Upper lobe of left lung (tissue), 6 donors: ENCODE measurements around the gene SLC25A12. TPM values are rescaled to one million over a fixed set of nuclear protein-coding genes. Genes with fewer than 3 reads are reported as not detected.

Experiments
- ATAC-seq, 2 donors: fragments of 200-7000 bp; cut with Tn5 transposase; one replicate each; pipeline ENCODE4 v1.9.1; 2022; ENCODE audit warnings: mild to moderate bottlenecking in 2 of 2, moderate library complexity in 2 of 2; ENCODE audit not compliant: low FRiP score in 2 of 2
- DNase-seq, 2 donors: peaks; one replicate each; pipeline ENCODE4 v3.0.0-alpha.2; 2019 to 2020
- H3K27ac ChIP-seq, 4 donors: fragments of 200-600 bp; sonication (generic); one replicate each; pipeline ENCODE4 v1.5.1; 2016 to 2019
- H3K27me3 ChIP-seq, 4 donors: fragments of 200-600 bp; sonication (generic); one replicate each; pipeline ENCODE4 v1.5.1; 2017 to 2019
- H3K36me3 ChIP-seq, 4 donors: fragments of 200-600 bp; sonication (generic); one replicate each; pipeline ENCODE4 v1.5.1; 2016 to 2019
- H3K4me1 ChIP-seq, 4 donors: fragments of 200-600 bp; sonication (generic); one replicate each; pipeline ENCODE4 v1.5.1; 2018 to 2019
- H3K4me3 ChIP-seq, 4 donors: fragments of 200-600 bp; sonication (generic); one replicate each; pipeline ENCODE4 v1.5.1; 2017 to 2019; ENCODE audit warnings: mild to moderate bottlenecking in 2 of 4, moderate library complexity in 1 of 4
- H3K9me3 ChIP-seq, 4 donors: fragments of 200-600 bp; sonication (generic); one replicate each; pipeline ENCODE4 v1.5.1; 2018 to 2019
- CTCF ChIP-seq, 6 experiments: fragments of 450-650 bp in 4 of 6; fragments of 200-600 bp in 2 of 6; sonication (generic) in 2 of 6; IDR thresholded peaks; one replicate each; pipeline ENCODE4 v1.5.1; 2016 to 2019; ENCODE audit warnings: antibody characterized with exemption in 6 of 6
- EP300 ChIP-seq, 4 donors: sonication (generic); formaldehyde crosslinking; IDR thresholded peaks; one replicate each; pipeline ENCODE4 v1.5.1; 2017; ENCODE audit warnings: antibody characterized with exemption in 4 of 4, control low read depth in 2 of 4
- POLR2A ChIP-seq, 4 donors: fragments of 450-650 bp; IDR thresholded peaks; one replicate each; pipeline ENCODE4 v1.5.1; 2016 to 2017; ENCODE audit warnings: antibody characterized with exemption in 4 of 4, mild to moderate bottlenecking in 2 of 4
- POLR2AphosphoS5 ChIP-seq, 2 donors: sonication (generic); formaldehyde crosslinking; IDR thresholded peaks; one replicate each; pipeline ENCODE4 v1.5.1; 2017; ENCODE audit warnings: antibody characterized with exemption in 2 of 2
- WGBS, 2 donors: methylation state at CpG; one replicate each; pipeline ENCODE4 v1.1.5; 2017 to 2018; 5-methylcytosine and 5-hydroxymethylcytosine counted together
- total RNA-seq, 6 donors: library from RNA; depleted of rRNA in 4 of 6; stranded (reverse); fragments of >200 nt in 4 of 6; gene quantifications; one replicate each; pipeline versions ENCODE4 v1.1.0 to v1.2.1, GENCODE V29; 2016 to 2021
- donor health status: DM: no; HTN: no; CAD: no; lungs with moderate emphysema.
- donor health status: DM: no; HTN: yes; CAD: no; lungs with severe emphysema.

SLC25A12 gene
- total RNA-seq, 6 donors from 2014 or later = 6.2 to 27.2 (median 11.3) TPM

GRCh38 chr2:171852366-171852888 is 41.6 kb downstream of the SLC25A12 start:
- DNase-seq (no peak), ATAC-seq (no peak)
- no peak overlapping the region for H3K4me3 ChIP-seq
- 0 to 34% methylated on average over 1 of the region's 1 CpG for WGBS, 2 donors
- TF ChIP-seq CTCF (IDR thresholded peaks at IDR 0.05) (no peak), EP300 (IDR thresholded peaks at IDR 0.05) (no peak), POLR2A (IDR thresholded peaks at IDR 0.05) (no peak), POLR2AphosphoS5 (IDR thresholded peaks at IDR 0.05) (no peak)
- no peaks in the 10 kb centered on the region for H3K27me3 ChIP-seq
- H3K9me3 ChIP-seq = no peaks in the 10 kb centered on the region
- H3K4me1 ChIP-seq = no peaks in the 10 kb centered on the region
- no peak overlapping the region for H3K27ac ChIP-seq
- H3K36me3 ChIP-seq = peaks cover 0 to 14% (median 0%) of the 10 kb centered on the region in 4 donors

GRCh38 chr2:171847627-171848026 is 46.4 kb downstream of the SLC25A12 start:
- H3K27me3 ChIP-seq = no peaks in the 10 kb centered on the region
- DNase-seq (no peak), ATAC-seq (no peak)
- TF ChIP-seq CTCF (IDR thresholded peaks at IDR 0.05) = no peak
- TF ChIP-seq EP300 (IDR thresholded peaks at IDR 0.05) = no peak
- no peak for TF ChIP-seq POLR2AphosphoS5 (IDR thresholded peaks at IDR 0.05)
- no peak for TF ChIP-seq POLR2A (IDR thresholded peaks at IDR 0.05)
- H3K36me3 ChIP-seq = peaks cover 0 to 14% (median 0%) of the 10 kb centered on the region in 4 donors
- WGBS, 2 donors = 84 to 87% methylated on average over 2 of the region's 2 CpGs
- H3K4me1 ChIP-seq = no peaks in the 10 kb centered on the region
- no peak overlapping the region for H3K4me3 ChIP-seq
- H3K9me3 ChIP-seq = no peaks in the 10 kb centered on the region
- H3K27ac ChIP-seq = no peak overlapping the region

GRCh38 chr2:171846894-171847293 is 47.1 kb downstream of the SLC25A12 start:
- Histone ChIP-seq H3K4me1 (no peaks in the 10 kb centered on the region), H3K27ac (no peak overlapping the region), H3K27me3 (no peaks in the 10 kb centered on the region), H3K36me3 (peaks cover 0 to 18% (median 0%) of the 10 kb centered on the region in 4 donors), H3K9me3 (no peaks in the 10 kb centered on the region), H3K4me3 (no peak overlapping the region)
- ATAC-seq (no peak), DNase-seq (no peak)
- TF ChIP-seq POLR2A (IDR thresholded peaks at IDR 0.05) (no peak), CTCF (IDR thresholded peaks at IDR 0.05) (no peak), POLR2AphosphoS5 (IDR thresholded peaks at IDR 0.05) (no peak)

GRCh38 chr2:171841996-171842395 is 52.0 kb downstream of the SLC25A12 start:
- no peak for DNase-seq
- no peak for ATAC-seq
- H3K9me3 ChIP-seq = no peaks in the 10 kb centered on the region
- no peak overlapping the region for H3K4me3 ChIP-seq
- peaks cover 0 to 3% (median 0%) of the 10 kb centered on the region in 4 donors for H3K4me1 ChIP-seq
- 100% methylated on average over 2 of the region's 2 CpGs for whole genome bisulfite sequencing, 2 donors
- no peak overlapping the region for H3K27ac ChIP-seq
- H3K36me3 ChIP-seq = peaks cover 0 to 20% (median under 1%) of the 10 kb centered on the region in 4 donors
- H3K27me3 ChIP-seq = no peaks in the 10 kb centered on the region
- TF ChIP-seq EP300 (IDR thresholded peaks at IDR 0.05) (no peak), POLR2A (IDR thresholded peaks at IDR 0.05) (no peak), POLR2AphosphoS5 (IDR thresholded peaks at IDR 0.05) (no peak), CTCF (IDR thresholded peaks at IDR 0.05) (no peak)

GRCh38 chr2:171837736-171838135 is 56.3 kb downstream of the SLC25A12 start:
- Histone ChIP-seq H3K4me1 (peaks cover 0 to 4% (median 0%) of the 10 kb centered on the region in 4 donors), H3K36me3 (peaks cover 0 to 52% (median 19%) of the 10 kb centered on the region in 4 donors), H3K4me3 (no peak overlapping the region), H3K9me3 (no peaks in the 10 kb centered on the region), H3K27me3 (no peaks in the 10 kb centered on the region), H3K27ac (no peak overlapping the region)
- ATAC-seq (peak in 1 of 2 donors; percentile 71), DNase-seq (no peak)
- TF ChIP-seq POLR2A (IDR thresholded peaks at IDR 0.05) (no peak), POLR2AphosphoS5 (IDR thresholded peaks at IDR 0.05) (no peak)
- 34 to 89% methylated on average over 2 of the region's 2 CpGs for WGBS, 2 donors
